HG03378 (cell line): Measurements from ENCODE around the gene HMGB3.
"Not testable (repeated sequence)": the region's sequence is repeated elsewhere in the genome, so short reads cannot be mapped to it uniquely, and the experiment has no call there.

Experiments
- ATAC-seq: cut with Tn5 transposase; IDR thresholded peaks from one replicate; pipeline ENCODE4 v1.9.1; 2021; ENCODE audit warnings: mild to moderate bottlenecking, moderate library complexity; ENCODE audit not compliant: unreplicated experiment

The HMGB3 gene

GRCh38 chrX:150975655-150976390 is 7.3 kb upstream of the HMGB3 start:
- no peak for ATAC-seq

GRCh38 chrX:150977411-150978162 is 5.5 kb upstream of the HMGB3 start:
- no peak for ATAC-seq

- no peak for ATAC-seq
These were observed 2.9 kb upstream of the HMGB3 start for GRCh38 chrX:150980186-150980585.

GRCh38 chrX:150980711-150981110 is 2.4 kb upstream of the HMGB3 start:
- ATAC-seq, result no peak

GRCh38 chrX:150982235-150982787 is 824 bp upstream of the HMGB3 start:
- ATAC-seq, result no peak

GRCh38 chrX:150983521-150984168 is 510 bp downstream of the HMGB3 start:
- no peak for ATAC-seq

- no peak for ATAC-seq
These were observed 1.2 kb downstream of the HMGB3 start for GRCh38 chrX:150984169-150984824.

GRCh38 chrX:150987687-150988086 is 4.6 kb downstream of the HMGB3 start:
- ATAC-seq, result not testable (repeated sequence)

GRCh38 chrX:150989420-150989819 is 6.3 kb downstream of the HMGB3 start:
- ATAC-seq, result no peak

GRCh38 chrX:150990910-150991309 is 7.8 kb downstream of the HMGB3 start:
- no peak for ATAC-seq

- no peak for ATAC-seq
These were observed 17.8 kb downstream of the HMGB3 start for GRCh38 chrX:151000861-151001331.

GRCh38 chrX:151004085-151004484 is 20.9 kb downstream of the HMGB3 start:
- no peak for ATAC-seq

GRCh38 chrX:151006410-151007109 is 23.4 kb downstream of the HMGB3 start:
- ATAC-seq, result no peak

GRCh38 chrX:151009582-151009981 is 26.4 kb downstream of the HMGB3 start:
- ATAC-seq, result no peak

- no peak for ATAC-seq
These were observed 30.1 kb downstream of the HMGB3 start for GRCh38 chrX:151013164-151013743.

GRCh38 chrX:151015684-151016083 is 32.5 kb downstream of the HMGB3 start:
- ATAC-seq, result no peak

- ATAC-seq, result no peak
These were observed 36.7 kb downstream of the HMGB3 start for GRCh38 chrX:151019856-151020255.

GRCh38 chrX:151030845-151031244 is 47.7 kb downstream of the HMGB3 start:
- no peak for ATAC-seq

GRCh38 chrX:151031391-151031975 is 48.3 kb downstream of the HMGB3 start:
- ATAC-seq, result no peak

- no peak for ATAC-seq
These were observed 56.2 kb downstream of the HMGB3 start for GRCh38 chrX:151039351-151039750.
